IMR-90 (cell line): ENCODE data around the gene EDN3. TPM values are rescaled to one million over a fixed set of nuclear protein-coding genes. Genes with fewer than 3 reads are reported as not detected.

Experiments
- ATAC-seq: fragments of 200-7000 bp; cut with Tn5 transposase; 2 replicates; pipeline ENCODE4 v1.9.1; 2020; ENCODE audit warnings: low read depth, mild to moderate bottlenecking, moderate library complexity
- BruUV-seq: library from RNA; stranded (reverse); fragments of 400-500 nt; replicated peaks from 2 replicates; lab custom pipeline; 2021; lab: Mats Ljungman, UMichigan
- CTCF ChIA-PET: fragments of 300-600 bp; formaldehyde crosslinking; extraction: SDS; loops from one replicate; lab custom pipeline; 2021; ENCODE audit warnings: antibody characterized with exemption; lab: Yijun Ruan, JAX
- POLR2A ChIA-PET: fragments of 300-600 bp; sonication (Branson Sonifier 250); formaldehyde crosslinking; loops from one replicate; lab custom pipeline; 2022; ENCODE audit warnings: antibody characterized with exemption; ENCODE audit not compliant: unreplicated experiment; lab: Charles Lee
- DNase-seq: peaks from one replicate; pipeline ENCODE4 v3.0.0; 2013
- H2AFZ ChIP-seq: replicated peaks from 2 replicates; pipeline ENCODE3; 2013; ENCODE audit warnings: low read length, mild to moderate bottlenecking; ENCODE audit not compliant: poor library complexity
- H2AK5ac ChIP-seq: 2 replicates; pipeline ENCODE4 v1.6.1; 2013; ENCODE audit warnings: low read depth, low read length, inconsistent platforms
- H2AK9ac ChIP-seq: replicated peaks from 2 replicates; pipeline ENCODE3; 2013; ENCODE audit warnings: mild to moderate bottlenecking, low read depth, low read length, moderate library complexity; ENCODE audit not compliant: poor library complexity
- H2BK120ac ChIP-seq: 2 replicates; pipeline ENCODE4 v1.6.1; 2013; ENCODE audit warnings: low read depth, low read length, inconsistent platforms
- H2BK15ac ChIP-seq: 3 replicates; pipeline ENCODE4 v1.6.1; 2013; ENCODE audit warnings: low read depth, low read length, inconsistent platforms
- H2BK20ac ChIP-seq: 2 replicates; pipeline ENCODE4 v1.6.1; 2013; ENCODE audit warnings: low read depth, mild to moderate bottlenecking, inconsistent platforms, low read length, moderate library complexity
- H2BK5ac ChIP-seq: 2 replicates; pipeline ENCODE4 v1.6.1; 2013; ENCODE audit warnings: mild to moderate bottlenecking, low read depth, low read length, inconsistent platforms; ENCODE audit not compliant: poor library complexity, severe bottlenecking
- H3K14ac ChIP-seq: replicated peaks from 2 replicates; pipeline ENCODE4 v1.6.1; 2013; ENCODE audit warnings: low read depth, low read length, inconsistent platforms
- H3K18ac ChIP-seq: 2 replicates; pipeline ENCODE4 v1.6.1; 2013; ENCODE audit warnings: low read depth, low read length, control low read depth
- H3K23ac ChIP-seq: 2 replicates; pipeline ENCODE4 v1.6.1; 2013; ENCODE audit warnings: low read depth, low read length, inconsistent platforms
- H3K27ac ChIP-seq: 2 replicates; pipeline ENCODE4 v1.5.1; 2013; ENCODE audit warnings: mild to moderate bottlenecking, control low read depth, low read length; ENCODE audit not compliant: insufficient read depth
- H3K27me3 ChIP-seq: 2 replicates; pipeline ENCODE4 v1.6.1; 2013; ENCODE audit warnings: low read length; ENCODE audit not compliant: control insufficient read depth, insufficient read depth
- H3K36me3 ChIP-seq: 2 replicates; pipeline ENCODE4 v1.6.1; 2013; ENCODE audit warnings: low read length, mixed read lengths; ENCODE audit not compliant: control insufficient read depth, insufficient read depth
- H3K4ac ChIP-seq: 2 replicates; pipeline ENCODE4 v1.6.1; 2013; ENCODE audit warnings: low read depth, low read length, inconsistent platforms
- H3K4me1 ChIP-seq: 2 replicates; pipeline ENCODE4 v1.6.1; 2013; ENCODE audit warnings: low read length, mixed read lengths; ENCODE audit not compliant: control insufficient read depth, insufficient read depth
- H3K4me2 ChIP-seq: 2 replicates; pipeline ENCODE4 v1.6.1; 2013; ENCODE audit warnings: low read depth, mild to moderate bottlenecking, control low read depth, low read length, moderate library complexity
- H3K4me3 ChIP-seq: 2 replicates; pipeline ENCODE4 v1.5.1; 2013; ENCODE audit warnings: low read depth, mild to moderate bottlenecking, control low read depth, low read length, moderate library complexity; ENCODE audit not compliant: insufficient read depth
- H3K56ac ChIP-seq: 2 replicates; pipeline ENCODE4 v1.6.1; 2013; ENCODE audit warnings: low read length, inconsistent platforms; ENCODE audit not compliant: insufficient read depth; ENCODE audit errors: extremely low read depth
- H3K79me1 ChIP-seq, 2 experiments: 2 replicates each; pipeline ENCODE4 v1.6.1; 2013; ENCODE audit warnings: low read length in 2 of 2, inconsistent platforms in 1 of 2, low read depth in 1 of 2
- H3K9ac ChIP-seq: 2 replicates; pipeline ENCODE4 v1.6.1; 2013; ENCODE audit warnings: low read depth, low read length, control low read depth
- H3K9me1 ChIP-seq: 2 replicates; pipeline ENCODE4 v1.6.1; 2013; ENCODE audit warnings: low read length, inconsistent platforms; ENCODE audit not compliant: insufficient read depth
- H3K9me3 ChIP-seq: 2 replicates; pipeline ENCODE4 v1.6.1; 2013; ENCODE audit warnings: low read length; ENCODE audit not compliant: control insufficient read depth, insufficient read depth
- H4K20me1 ChIP-seq: 2 replicates; pipeline ENCODE4 v1.6.1; 2013; ENCODE audit warnings: low read length, inconsistent platforms; ENCODE audit not compliant: insufficient read depth
- H4K5ac ChIP-seq: 2 replicates; pipeline ENCODE4 v1.6.1; 2013; ENCODE audit warnings: mild to moderate bottlenecking, low read depth, low read length, control low read depth
- H4K8ac ChIP-seq, 2 experiments: 2 replicates each; pipeline ENCODE4 v1.6.1; 2013; ENCODE audit warnings: low read depth in 2 of 2, low read length in 2 of 2, control low read depth in 1 of 2, inconsistent platforms in 1 of 2
- H4K91ac ChIP-seq: 2 replicates; pipeline ENCODE4 v1.6.1; 2013; ENCODE audit warnings: low read depth, low read length, inconsistent platforms; ENCODE audit not compliant: insufficient read depth
- BHLHE40 ChIP-seq: fragments of 150-350 bp; IDR thresholded peaks from 2 replicates; pipeline ENCODE4 v1.6.1; 2016; ENCODE audit warnings: mild to moderate bottlenecking, low read depth, low read length
- CEBPB ChIP-seq: IDR thresholded peaks from 2 replicates; pipeline ENCODE4 v1.6.1; 2012; ENCODE audit warnings: low read depth, low read length, improper control_type of control experiment
- CHD1 ChIP-seq: IDR thresholded peaks from 2 replicates; pipeline ENCODE4 v1.6.1; 2012; ENCODE audit warnings: low read depth, low read length, improper control_type of control experiment
- FOS ChIP-seq: fragments of 150-350 bp; IDR thresholded peaks from 2 replicates; pipeline ENCODE4 v1.6.1; 2016; ENCODE audit warnings: low read depth, low read length
- MAFK ChIP-seq: IDR thresholded peaks from 2 replicates; pipeline ENCODE4 v1.6.1; 2012; ENCODE audit warnings: low read depth, low read length, improper control_type of control experiment
- MAZ ChIP-seq: IDR thresholded peaks from 2 replicates; pipeline ENCODE4 v1.6.1; 2012; ENCODE audit warnings: low read depth, mild to moderate bottlenecking, low read length, improper control_type of control experiment, moderate library complexity, borderline replicate concordance
- MXI1 ChIP-seq: IDR thresholded peaks from 2 replicates; pipeline ENCODE4 v1.6.1; 2012; ENCODE audit warnings: low read depth, mild to moderate bottlenecking, low read length, moderate library complexity, borderline replicate concordance
- NFE2L2 ChIP-seq: fragments of 150-350 bp; IDR thresholded peaks from 2 replicates; pipeline ENCODE4 v1.6.1; 2016; ENCODE audit warnings: low read depth, mild to moderate bottlenecking, low read length
- POLR2A ChIP-seq: IDR thresholded peaks from 2 replicates; pipeline ENCODE4 v1.6.1; 2012; ENCODE audit warnings: mild to moderate bottlenecking, low read depth, low read length
- RAD21 ChIP-seq: IDR thresholded peaks from 2 replicates; pipeline ENCODE4 v1.6.1; 2012; ENCODE audit warnings: low read length, improper control_type of control experiment
- RCOR1 ChIP-seq: IDR thresholded peaks from 2 replicates; pipeline ENCODE4 v1.6.1; 2012; ENCODE audit warnings: mild to moderate bottlenecking, low read length, improper control_type of control experiment; ENCODE audit not compliant: insufficient replicate concordance
- RFX5 ChIP-seq: IDR thresholded peaks from 2 replicates; pipeline ENCODE4 v1.8.0; 2012; ENCODE audit warnings: low read depth, mild to moderate bottlenecking, low read length, moderate library complexity
- SMC3 ChIP-seq: fragments of 150-350 bp; IDR thresholded peaks from 2 replicates; pipeline ENCODE4 v1.6.1; 2016; ENCODE audit warnings: low read depth, mild to moderate bottlenecking, antibody characterized with exemption, low read length, moderate library complexity
- WGBS, 2 experiments: methylation state at CpG; one replicate each; pipeline versions ENCODE4 v1.1.5 to v1.1.7; 2013; ENCODE audit warnings: missing lambda C conversion rate in 2 of 2; ENCODE audit not compliant: insufficient read length in 1 of 2; ENCODE audit errors: extremely low coverage in 2 of 2; 5-methylcytosine and 5-hydroxymethylcytosine counted together
- dilution Hi-C: fragments of 300-500 bp; cut with HindIII; formaldehyde crosslinking; loops from one replicate; pipeline ENCODE4 v1.14.3; 2018; ENCODE audit warnings: low sequenced_read_pairs; ENCODE audit not compliant: unreplicated experiment
- in situ Hi-C: fragments of 300-500 bp; cut with MboI; formaldehyde crosslinking; loops from 3 replicates; pipeline ENCODE4 v1.14.3; 2019; ENCODE audit warnings: low sequenced_read_pairs, inconsistent platforms, mixed read lengths
- intact Hi-C: fragments of 100-400 bp; cut with micrococcal nuclease; formaldehyde crosslinking; loops from 2 replicates; pipeline ENCODE4 v1.10.0; 2022
- polyA plus RNA-seq, 3 experiments: library from polyadenylated mRNA; depleted of rRNA; stranded (reverse); fragments of >200 nt; gene quantifications; 2 replicates each; pipeline ENCODE4 v1.2.3, GENCODE V29; 2012; ENCODE audit warnings: low replicate concordance in 1 of 3
- total RNA-seq: library from RNA; depleted of rRNA; stranded (reverse); fragments of >200 nt; gene quantifications from 2 replicates; pipeline ENCODE4 v1.2.3, GENCODE V29; 2012
- TF ChIP-seq, protein P1 (sequence below): fragments of 150-350 bp; IDR thresholded peaks from 2 replicates; pipeline ENCODE4 v1.6.1; 2016; ENCODE audit warnings: low read depth, mild to moderate bottlenecking, low read length, moderate library complexity, borderline replicate concordance
- TF ChIP-seq, protein P2 (sequence below): conservative IDR thresholded peaks from 2 replicates; pipeline ENCODE4 v1.5.1; 2012; ENCODE audit warnings: mild to moderate bottlenecking, low read depth, low read length, improper control_type of control experiment
- TF ChIP-seq, protein P3 (sequence below): fragments of 150-350 bp; IDR thresholded peaks from 2 replicates; pipeline ENCODE4 v1.6.1; 2017; ENCODE audit warnings: mild to moderate bottlenecking, antibody characterized with exemption, low read length, low read depth

EDN3 gene
- total and polyA plus RNA-seq, 2 of the 4 experiments (the other 2 are of a cell fraction): not detected

DNA sequence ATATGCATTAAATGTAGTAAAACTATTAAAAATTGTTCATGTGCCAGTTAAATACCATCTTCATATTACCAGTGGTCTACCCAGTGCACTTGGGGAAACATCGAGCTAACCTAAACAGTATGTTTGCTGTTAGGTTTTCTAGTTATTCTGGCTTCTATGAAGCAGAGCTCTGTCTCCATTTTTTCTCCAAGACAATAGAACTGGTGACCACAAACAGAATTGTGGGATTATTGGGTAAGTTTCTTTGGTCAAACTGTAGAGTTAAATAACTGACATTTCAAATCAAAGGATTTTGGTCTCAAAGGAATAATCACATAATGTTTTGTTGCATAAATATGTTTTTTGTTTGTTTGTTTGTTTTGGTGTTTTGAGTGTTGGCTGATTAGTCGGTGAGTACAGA, 40.5 kb upstream of the EDN3 start:
- Histone ChIP-seq H3K4ac (no peak overlapping the region), H3K27me3 (no peaks in the 10 kb centered on the region), H2BK15ac (no peak overlapping the region), H3K18ac (no peak overlapping the region), H2BK5ac (no peak overlapping the region), H3K4me2 (no peak overlapping the region), H4K8ac (no peak overlapping the region), H4K91ac (no peak overlapping the region), H3K56ac (no peak overlapping the region), H3K36me3 (no peaks in the 10 kb centered on the region), H3K4me1 (no peaks in the 10 kb centered on the region), H4K20me1 (no peaks in the 10 kb centered on the region), H3K9me3 (no peaks in the 10 kb centered on the region), H2AK5ac (no peak overlapping the region), H3K79me1 (no peaks in the 10 kb centered on the region), H3K27ac (no peak overlapping the region), H3K4me3 (no peak overlapping the region), H3K9me1 (no peaks in the 10 kb centered on the region), H2AFZ (no peak overlapping the region), H4K5ac (no peak overlapping the region), H2BK120ac (no peak overlapping the region), H3K9ac (no peak overlapping the region), H2AK9ac (no peak overlapping the region), H2BK20ac (no peak overlapping the region), H3K14ac (no peak overlapping the region), H3K23ac (no peak overlapping the region)
- POLR2A ChIA-PET: no interaction called here
- BruUV-seq: no TSS peak
- DNase-seq: no peak
- dilution Hi-C loops (no loop called here), in situ Hi-C loops (no loop called here), intact Hi-C loops (no loop called here)
- CTCF ChIA-PET: no interaction called here
- WGBS, 2 experiments: 100% methylated on average over 1 of the region's 2 CpGs; no CpG with 5 or more reads in 1 of the 2 experiments
- ATAC-seq: no peak
- TF ChIP-seq, protein P1, sequence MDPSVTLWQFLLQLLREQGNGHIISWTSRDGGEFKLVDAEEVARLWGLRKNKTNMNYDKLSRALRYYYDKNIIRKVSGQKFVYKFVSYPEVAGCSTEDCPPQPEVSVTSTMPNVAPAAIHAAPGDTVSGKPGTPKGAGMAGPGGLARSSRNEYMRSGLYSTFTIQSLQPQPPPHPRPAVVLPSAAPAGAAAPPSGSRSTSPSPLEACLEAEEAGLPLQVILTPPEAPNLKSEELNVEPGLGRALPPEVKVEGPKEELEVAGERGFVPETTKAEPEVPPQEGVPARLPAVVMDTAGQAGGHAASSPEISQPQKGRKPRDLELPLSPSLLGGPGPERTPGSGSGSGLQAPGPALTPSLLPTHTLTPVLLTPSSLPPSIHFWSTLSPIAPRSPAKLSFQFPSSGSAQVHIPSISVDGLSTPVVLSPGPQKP: no peak
- TF ChIP-seq CEBPB (no peak), BHLHE40 (no peak), CHD1 (no peak), POLR2A (no peak), FOS (no peak), RFX5 (no peak), MAZ (no peak), SMC3 (no peak), MAFK (no peak), RAD21 (no peak), RCOR1 (no peak), NFE2L2 (no peak), MXI1 (no peak)
- TF ChIP-seq, protein P2, sequence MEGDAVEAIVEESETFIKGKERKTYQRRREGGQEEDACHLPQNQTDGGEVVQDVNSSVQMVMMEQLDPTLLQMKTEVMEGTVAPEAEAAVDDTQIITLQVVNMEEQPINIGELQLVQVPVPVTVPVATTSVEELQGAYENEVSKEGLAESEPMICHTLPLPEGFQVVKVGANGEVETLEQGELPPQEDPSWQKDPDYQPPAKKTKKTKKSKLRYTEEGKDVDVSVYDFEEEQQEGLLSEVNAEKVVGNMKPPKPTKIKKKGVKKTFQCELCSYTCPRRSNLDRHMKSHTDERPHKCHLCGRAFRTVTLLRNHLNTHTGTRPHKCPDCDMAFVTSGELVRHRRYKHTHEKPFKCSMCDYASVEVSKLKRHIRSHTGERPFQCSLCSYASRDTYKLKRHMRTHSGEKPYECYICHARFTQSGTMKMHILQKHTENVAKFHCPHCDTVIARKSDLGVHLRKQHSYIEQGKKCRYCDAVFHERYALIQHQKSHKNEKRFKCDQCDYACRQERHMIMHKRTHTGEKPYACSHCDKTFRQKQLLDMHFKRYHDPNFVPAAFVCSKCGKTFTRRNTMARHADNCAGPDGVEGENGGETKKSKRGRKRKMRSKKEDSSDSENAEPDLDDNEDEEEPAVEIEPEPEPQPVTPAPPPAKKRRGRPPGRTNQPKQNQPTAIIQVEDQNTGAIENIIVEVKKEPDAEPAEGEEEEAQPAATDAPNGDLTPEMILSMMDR: no peak
- TF ChIP-seq, protein P3, sequence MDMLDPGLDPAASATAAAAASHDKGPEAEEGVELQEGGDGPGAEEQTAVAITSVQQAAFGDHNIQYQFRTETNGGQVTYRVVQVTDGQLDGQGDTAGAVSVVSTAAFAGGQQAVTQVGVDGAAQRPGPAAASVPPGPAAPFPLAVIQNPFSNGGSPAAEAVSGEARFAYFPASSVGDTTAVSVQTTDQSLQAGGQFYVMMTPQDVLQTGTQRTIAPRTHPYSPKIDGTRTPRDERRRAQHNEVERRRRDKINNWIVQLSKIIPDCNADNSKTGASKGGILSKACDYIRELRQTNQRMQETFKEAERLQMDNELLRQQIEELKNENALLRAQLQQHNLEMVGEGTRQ: no peak
